BE2C (cell line): Measurements from ENCODE around the gene SMAD2.

Source experiments
- DNase-seq: peaks from one replicate; pipeline ENCODE4 v3.0.0-alpha.2; 2020
- H3K27me3 ChIP-seq: fragments of 250-450 bp; sonication (Bioruptor Pico); 2 replicates; pipeline ENCODE4 v1.5.1; 2020; ENCODE audit warnings: mild to moderate bottlenecking
- H3K36me3 ChIP-seq: fragments of 250-450 bp; sonication (Bioruptor Pico); 2 replicates; pipeline ENCODE4 v1.5.1; 2020; ENCODE audit warnings: mild to moderate bottlenecking
- H3K4me1 ChIP-seq: fragments of 250-450 bp; sonication (Bioruptor Pico); 2 replicates; pipeline ENCODE4 v1.5.1; 2020
- H3K4me3 ChIP-seq: 2 replicates; pipeline ENCODE4 v1.5.1; 2011; ENCODE audit warnings: low read depth, low read length
- H3K9me3 ChIP-seq: fragments of 250-450 bp; sonication (Bioruptor Pico); 2 replicates; pipeline ENCODE4 v1.5.1; 2020
- TF ChIP-seq, protein P1 (sequence below): IDR thresholded peaks from 2 replicates; pipeline ENCODE4 v1.5.1; 2012; ENCODE audit warnings: mild to moderate bottlenecking, low read depth, low read length

Gene SMAD2

DNA sequence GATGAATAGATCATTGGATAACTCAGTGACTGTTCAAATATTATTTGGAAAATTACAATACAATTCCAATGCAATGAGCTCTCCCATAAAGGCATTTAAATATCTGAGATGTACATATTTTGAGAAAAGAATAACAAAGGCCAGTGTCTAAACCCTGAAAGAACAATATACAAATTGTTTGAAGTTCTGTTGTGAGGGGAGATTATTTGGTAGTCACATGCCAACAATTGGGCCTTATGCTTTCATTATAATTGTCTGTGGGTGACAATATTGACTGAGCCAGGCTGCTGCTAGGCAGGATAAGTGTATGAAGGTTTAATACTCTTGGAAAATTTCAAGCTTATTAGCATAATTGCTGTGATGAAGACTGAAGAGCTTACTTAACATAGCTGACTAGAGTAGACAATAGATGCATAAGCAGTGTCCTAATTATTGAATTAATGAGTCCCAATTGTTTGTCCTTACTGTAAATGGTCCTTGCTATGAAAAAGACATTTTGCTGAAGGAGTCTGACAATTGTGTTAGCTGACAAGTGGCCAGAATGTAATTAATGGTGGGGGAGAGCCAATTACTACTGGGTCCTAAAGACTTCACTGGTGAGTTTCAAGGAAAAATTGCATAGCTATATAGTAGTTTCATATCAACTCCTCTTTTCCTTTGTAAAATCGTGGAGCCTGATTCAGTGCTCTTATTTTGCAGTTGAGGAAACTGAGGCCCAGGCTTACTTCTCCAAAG, 5.0 kb upstream of the SMAD2 start:
- TF ChIP-seq, protein P1, sequence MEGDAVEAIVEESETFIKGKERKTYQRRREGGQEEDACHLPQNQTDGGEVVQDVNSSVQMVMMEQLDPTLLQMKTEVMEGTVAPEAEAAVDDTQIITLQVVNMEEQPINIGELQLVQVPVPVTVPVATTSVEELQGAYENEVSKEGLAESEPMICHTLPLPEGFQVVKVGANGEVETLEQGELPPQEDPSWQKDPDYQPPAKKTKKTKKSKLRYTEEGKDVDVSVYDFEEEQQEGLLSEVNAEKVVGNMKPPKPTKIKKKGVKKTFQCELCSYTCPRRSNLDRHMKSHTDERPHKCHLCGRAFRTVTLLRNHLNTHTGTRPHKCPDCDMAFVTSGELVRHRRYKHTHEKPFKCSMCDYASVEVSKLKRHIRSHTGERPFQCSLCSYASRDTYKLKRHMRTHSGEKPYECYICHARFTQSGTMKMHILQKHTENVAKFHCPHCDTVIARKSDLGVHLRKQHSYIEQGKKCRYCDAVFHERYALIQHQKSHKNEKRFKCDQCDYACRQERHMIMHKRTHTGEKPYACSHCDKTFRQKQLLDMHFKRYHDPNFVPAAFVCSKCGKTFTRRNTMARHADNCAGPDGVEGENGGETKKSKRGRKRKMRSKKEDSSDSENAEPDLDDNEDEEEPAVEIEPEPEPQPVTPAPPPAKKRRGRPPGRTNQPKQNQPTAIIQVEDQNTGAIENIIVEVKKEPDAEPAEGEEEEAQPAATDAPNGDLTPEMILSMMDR: no peak
- H3K9me3 ChIP-seq: no peaks in the 10 kb centered on the region
- no peaks in the 10 kb centered on the region for H3K36me3 ChIP-seq
- no peaks in the 10 kb centered on the region for H3K4me1 ChIP-seq
- H3K27me3 ChIP-seq: no peaks in the 10 kb centered on the region
- no peak overlapping the region for H3K4me3 ChIP-seq
- no peak for DNase-seq

GRCh38 chr18:47932603-47933002, 2.1 kb upstream of the SMAD2 start:
- Histone ChIP-seq H3K9me3 (no peaks in the 10 kb centered on the region), H3K36me3 (no peaks in the 10 kb centered on the region), H3K4me3 (no peak overlapping the region), H3K27me3 (no peaks in the 10 kb centered on the region), H3K4me1 (no peaks in the 10 kb centered on the region)
- TF ChIP-seq, protein P1: 0 out of 2 replicates have a peak, but pooled peaks have one; percentile 3
- no peak for DNase-seq

GRCh38 chr18:47932190-47932589, 1.7 kb upstream of the SMAD2 start:
- Histone ChIP-seq H3K4me3 (no peak overlapping the region), H3K9me3 (no peaks in the 10 kb centered on the region), H3K36me3 (no peaks in the 10 kb centered on the region), H3K4me1 (no peaks in the 10 kb centered on the region), H3K27me3 (no peaks in the 10 kb centered on the region)
- TF ChIP-seq, protein P1: no peak
- DNase-seq: no peak

- DNase-seq: peak; percentile 23
- Histone ChIP-seq H3K4me3 (peak overlapping the region; percentile 51), H3K36me3 (no peaks in the 10 kb centered on the region), H3K27me3 (no peaks in the 10 kb centered on the region), H3K9me3 (no peaks in the 10 kb centered on the region), H3K4me1 (no peaks in the 10 kb centered on the region)
- TF ChIP-seq, protein P1: peak; percentile 30; the same call in 1 of the 2 replicates
Observed at GRCh38 chr18:47931718-47932103, 1.3 kb upstream of the SMAD2 start.

GRCh38 chr18:47930931-47931717, 665 bp upstream of the SMAD2 start:
- no peaks in the 10 kb centered on the region for H3K9me3 ChIP-seq
- H3K27me3 ChIP-seq: no peaks in the 10 kb centered on the region
- DNase-seq: peak; percentile 92
- H3K4me3 ChIP-seq: peak overlapping the region; percentile 51
- no peaks in the 10 kb centered on the region for H3K36me3 ChIP-seq
- TF ChIP-seq, protein P1: no peak
- no peaks in the 10 kb centered on the region for H3K4me1 ChIP-seq
